Brain pericyte (primary cell): ENCODE results near the gene FBXL2.
"Not testable (repeated sequence)": the region's sequence is repeated elsewhere in the genome, so short reads cannot be mapped to it uniquely, and the experiment has no call there.

Experiments
- DNase-seq: peaks from one replicate; pipeline ENCODE4 v3.0.0-alpha.2; 2012; ENCODE audit warnings: low read depth, low spot score

FBXL2 gene

DNA sequence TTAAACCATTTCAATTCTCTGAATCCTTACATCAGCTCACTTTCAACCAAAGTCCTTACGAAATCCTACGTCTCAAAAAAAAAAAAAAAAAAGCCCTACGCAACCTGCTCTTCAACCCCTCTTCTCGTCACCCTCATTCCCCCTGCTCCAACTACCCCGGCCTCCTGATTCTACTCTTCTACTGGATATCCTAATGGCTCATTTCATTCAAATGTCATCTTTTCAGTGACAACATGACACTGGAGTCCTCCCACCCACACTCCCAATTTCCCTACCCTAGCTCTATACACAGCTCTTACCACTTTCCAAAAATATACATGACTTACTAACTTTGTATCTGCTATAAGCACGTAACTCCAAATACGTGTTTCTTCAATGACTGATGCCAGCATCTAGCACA lies 151.5 kb downstream of the FBXL2 start:
- no peak for DNase-seq

DNA sequence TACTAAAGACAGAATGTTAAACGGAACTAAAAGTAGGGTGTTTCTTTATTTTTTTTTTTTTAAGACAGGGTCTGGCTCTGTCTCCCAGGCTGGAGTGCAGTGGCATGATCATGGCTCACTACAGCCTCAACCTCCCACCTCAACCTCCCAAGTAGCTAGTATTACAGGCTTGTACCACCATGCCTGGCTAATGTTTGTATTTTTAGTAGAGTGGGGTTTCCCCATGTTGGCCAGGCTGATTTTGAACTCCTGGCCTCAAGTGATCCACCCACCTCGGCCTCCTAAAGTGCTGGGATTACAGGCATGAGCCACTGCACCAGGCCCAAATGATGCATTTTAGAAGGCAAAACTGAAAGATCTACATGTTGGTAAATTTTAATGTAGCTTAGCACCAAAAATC lies 152.1 kb downstream of the FBXL2 start:
- DNase-seq = not testable (repeated sequence)

DNA sequence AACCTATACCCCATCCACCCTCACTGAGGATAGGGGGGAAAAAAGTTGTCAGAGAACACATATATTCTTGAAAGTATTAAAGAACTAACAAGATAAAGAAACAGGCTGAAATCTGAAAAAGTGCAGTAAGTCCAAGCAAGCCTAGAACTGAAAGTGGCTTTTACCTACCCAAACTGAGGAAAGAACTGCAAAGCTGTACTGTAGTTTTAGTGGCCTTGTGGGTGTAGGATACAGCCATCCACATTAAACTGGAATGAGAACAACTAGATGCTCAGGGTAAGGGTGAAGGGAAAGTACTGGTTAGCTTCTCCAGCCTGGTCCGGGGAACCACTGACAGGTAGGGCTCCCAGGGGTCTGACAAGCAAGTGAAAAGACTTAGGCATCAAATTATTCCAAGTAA lies 152.8 kb downstream of the FBXL2 start:
- DNase-seq = no peak

DNA sequence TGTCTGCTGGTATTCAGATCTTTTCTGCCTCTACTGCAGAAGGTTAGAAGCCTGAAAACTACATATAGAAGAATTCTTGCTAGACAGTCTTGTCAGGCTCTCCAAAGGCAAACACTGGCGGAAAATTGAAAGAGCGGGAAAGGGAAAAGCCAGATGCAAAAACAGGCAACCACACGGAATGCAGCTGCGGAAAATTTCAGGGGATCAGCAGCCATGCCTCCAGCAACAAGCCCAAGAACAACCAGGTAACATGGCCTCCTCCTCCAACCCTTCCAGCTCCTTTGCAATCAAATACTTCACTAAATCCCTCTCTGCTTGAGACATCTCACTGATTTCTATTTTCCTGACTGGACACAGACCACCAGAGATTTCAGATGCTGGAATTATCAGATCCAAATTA lies 153.3 kb downstream of the FBXL2 start:
- no peak for DNase-seq

DNA sequence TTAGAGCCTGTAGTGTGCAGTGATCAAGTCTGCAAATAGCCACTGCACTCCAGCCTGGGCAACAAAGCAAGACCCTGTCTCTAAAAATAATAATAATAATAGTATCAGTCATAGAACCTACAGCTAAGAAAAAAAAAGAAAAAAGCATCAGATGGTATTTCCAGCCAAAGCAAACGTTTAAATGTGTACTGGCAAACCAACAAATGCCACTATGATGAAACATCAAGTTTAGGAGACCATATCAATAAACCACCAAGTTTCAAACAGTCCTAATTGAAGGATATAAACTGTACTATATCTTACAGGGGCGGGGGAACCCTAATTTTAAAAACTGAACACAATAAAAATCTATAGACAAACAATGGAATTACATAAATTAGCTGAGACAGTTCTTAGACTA lies 156.6 kb downstream of the FBXL2 start:
- DNase-seq = no peak
